Measurements from ENCODE around the gene SELENOS.

SELENOS gene, protein sequence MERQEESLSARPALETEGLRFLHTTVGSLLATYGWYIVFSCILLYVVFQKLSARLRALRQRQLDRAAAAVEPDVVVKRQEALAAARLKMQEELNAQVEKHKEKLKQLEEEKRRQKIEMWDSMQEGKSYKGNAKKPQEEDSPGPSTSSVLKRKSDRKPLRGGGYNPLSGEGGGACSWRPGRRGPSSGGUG

DNA sequence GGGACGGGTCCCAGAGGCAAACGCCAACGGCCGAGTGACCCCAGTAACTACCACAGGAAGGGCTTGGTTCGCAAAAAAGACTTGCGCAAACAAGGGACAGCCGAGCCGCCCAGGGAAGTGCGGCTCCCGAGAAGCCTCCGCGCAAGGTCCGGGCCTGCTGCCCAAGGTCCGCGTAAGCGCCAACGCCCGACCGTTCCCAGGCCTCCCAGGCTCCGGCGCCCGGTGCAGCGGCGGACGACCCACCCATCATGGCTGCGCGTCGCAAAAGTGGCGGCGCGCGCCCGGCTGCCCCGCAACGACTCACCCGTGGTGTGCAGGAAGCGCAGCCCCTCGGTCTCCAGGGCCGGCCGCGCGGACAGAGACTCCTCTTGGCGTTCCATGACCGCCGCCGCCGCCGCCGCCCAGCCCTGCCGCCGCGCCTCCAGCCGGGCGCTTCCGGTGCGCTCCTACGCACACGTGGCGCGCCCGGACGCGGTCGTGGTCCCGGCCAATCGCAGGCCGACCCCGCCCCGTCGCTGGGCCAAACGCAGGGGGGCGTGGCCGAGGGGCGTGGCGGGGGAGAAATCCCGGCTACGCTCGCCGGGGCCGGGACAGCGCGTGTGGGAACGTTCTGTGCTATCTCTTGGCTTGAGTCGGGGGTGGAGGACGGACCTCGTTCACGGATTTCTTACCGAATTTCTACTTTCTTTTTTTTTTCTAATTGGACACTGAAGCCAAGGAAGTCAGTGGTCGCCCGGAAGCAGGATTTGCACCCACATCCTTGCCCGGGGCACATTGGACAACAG lies at the start of gene SELENOS:
SELENOS (minus strand) TSS at position 448 of the 785 bp plus-strand sequence; CDS start at position 380, 68 bp downstream.
- peak; percentile 90 for DNase-seq (ENCODE audit: low spot score)

DNA sequence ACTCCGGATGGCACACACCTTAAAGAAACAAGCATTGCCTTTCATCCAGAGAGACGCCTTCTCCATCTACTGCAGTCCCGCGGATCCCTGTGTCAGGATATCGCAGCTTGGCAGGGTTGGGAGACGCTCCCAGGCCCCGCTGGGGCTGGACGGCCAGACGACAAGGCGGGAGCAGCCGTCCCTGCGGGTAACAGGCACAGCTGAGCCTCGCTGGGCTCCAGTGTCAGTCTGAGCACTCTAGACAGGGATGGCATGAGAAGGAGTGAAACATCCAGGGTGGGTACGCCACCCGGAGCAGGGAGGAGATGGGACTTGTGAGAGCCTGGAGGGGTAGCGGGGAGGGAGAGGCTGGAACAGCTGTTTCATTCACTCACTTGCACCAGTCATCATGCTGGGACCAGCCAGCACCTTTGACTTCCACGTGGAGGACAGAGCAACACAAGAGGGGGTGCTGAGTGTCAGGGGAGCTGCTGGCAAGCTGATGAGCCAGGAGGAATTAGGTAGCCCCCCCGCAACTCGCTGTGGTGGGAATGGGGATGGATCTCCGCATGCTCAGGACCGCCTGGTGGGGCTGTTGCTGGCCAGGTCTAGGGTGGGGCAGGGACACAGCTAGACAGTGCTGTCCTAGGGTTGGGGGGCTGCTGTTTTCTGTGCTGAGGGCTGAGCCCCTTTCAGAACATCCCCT lies 49.3 kb upstream of the SELENOS start:
- no peak for DNase-seq (ENCODE audit: low spot score)

DNA sequence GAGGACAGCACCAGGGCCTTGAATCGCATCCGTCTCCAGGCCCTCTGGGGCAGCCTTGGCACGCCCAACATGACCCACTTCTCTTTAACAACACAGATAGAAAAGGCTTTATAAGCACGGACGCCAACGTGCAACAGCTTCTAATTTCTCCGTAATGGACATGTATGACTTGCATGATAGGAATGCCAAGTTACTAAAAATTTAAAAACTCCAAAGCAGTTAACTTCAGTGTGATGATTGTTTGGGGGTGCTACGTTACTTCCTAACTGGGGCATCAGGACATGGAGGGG lies 48.7 kb upstream of the SELENOS start:
- DNase-seq (ENCODE audit: low spot score): no peak

- no peak for DNase-seq (ENCODE audit: low spot score)
Observed at GRCh38 chr15:101325263-101326025, 48.2 kb upstream of the SELENOS start.

DNA sequence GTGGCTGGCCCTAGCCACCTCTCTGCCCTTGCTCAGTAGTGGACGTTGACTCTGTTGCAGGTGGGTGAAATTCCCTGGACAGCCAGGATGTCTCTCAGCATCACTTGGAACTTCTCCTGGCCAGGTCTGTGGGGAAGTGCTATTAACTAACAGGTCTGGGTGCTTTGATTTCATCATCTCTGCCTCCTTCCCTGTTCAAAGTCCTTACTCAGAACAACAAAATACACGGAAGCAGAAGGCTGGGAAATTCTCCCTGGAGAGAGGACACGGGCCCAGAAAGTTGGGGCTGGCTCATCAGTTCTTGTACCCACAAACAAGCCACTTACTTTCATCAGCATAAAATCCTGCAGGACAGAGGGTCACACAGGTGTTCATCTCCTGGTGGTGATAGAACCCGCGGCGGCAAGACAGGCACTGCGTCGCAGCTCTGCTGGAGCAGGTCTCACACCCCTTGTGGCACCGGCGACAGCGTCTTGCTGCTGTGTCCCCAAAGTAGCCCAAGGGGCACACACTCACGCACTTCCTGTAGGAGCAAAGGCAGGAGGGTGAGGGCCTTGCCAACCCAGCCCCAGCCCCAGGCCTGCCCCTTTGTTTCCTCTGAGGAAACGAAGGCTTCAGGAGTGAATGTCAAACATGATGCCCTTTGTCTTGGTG lies 47.4 kb upstream of the SELENOS start:
- DNase-seq (ENCODE audit: low spot score): no peak

DNA sequence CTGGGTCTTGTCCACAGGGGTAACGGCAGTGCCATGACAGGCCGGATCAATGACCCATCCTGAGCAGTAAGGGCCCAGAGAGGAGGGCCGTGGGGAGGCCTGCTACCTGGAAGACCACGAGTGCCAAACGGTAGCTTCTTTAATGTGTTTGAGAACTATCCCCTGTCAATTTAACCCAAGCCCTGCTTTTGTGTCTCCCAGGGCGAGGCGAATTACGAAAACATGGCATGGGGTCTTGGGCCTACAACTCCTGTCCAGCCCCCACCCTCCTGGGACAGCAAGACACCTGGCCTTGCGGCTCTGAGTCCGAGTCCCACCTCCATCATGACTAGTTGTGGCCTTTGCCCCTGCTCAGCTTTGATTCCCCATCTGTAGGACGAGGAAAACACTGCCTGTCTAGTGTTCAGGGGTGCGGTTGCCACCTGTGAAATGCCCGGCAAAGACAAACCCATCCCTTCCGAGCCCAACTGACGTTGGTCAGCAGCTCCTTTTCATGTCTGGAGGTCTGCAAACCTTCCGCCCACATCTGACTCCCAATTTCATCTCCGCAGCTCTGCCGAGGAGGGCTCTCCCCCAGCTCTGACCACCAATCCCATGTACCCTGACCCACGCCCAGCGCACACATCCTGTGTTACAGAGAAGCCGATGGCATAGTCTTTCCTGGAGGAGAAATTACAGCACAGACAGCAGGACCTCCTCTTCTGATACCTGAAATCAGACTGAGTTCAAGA lies 46.7 kb upstream of the SELENOS start:
- no peak for DNase-seq (ENCODE audit: low spot score)

DNA sequence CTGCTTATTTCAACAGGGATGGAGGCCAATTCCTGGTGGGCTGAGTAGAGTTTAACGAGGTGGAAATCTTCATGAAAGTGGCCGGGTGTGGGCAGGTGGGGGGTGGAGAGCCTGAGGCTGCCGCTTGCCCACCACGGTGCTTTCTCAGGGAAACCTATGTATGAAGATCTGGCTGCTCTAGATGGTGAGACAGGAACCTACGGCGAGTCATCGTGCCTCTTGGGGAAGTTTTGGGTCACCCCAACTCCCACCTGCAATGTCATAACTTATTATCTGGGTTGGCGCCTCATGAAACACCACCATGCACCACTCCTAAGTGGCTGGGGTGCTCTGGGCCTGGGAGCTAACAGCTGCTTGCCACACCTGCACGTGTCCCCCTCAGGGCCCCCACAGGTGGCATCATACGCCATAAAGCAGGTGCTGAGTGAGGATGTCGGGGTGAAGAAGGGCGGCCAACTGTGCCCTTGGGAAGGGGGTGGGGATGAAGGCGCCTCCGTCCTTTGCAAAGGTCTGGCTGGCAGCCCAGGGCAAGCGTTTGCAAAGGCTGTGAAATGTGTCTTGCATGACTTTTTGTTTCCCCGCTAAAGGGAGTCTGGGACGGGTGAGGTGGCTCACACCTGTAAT lies 45.7 kb upstream of the SELENOS start:
- no peak for DNase-seq (ENCODE audit: low spot score)

GRCh38 chr15:101322016-101322695 lies 44.9 kb upstream of the SELENOS start:
- no peak for DNase-seq (ENCODE audit: low spot score)

- no peak for DNase-seq (ENCODE audit: low spot score)
Observed at GRCh38 chr15:101320501-101321052, 43.3 kb upstream of the SELENOS start.

- no peak for DNase-seq (ENCODE audit: low spot score)
Observed at GRCh38 chr15:101318839-101319238, 41.6 kb upstream of the SELENOS start.

DNA sequence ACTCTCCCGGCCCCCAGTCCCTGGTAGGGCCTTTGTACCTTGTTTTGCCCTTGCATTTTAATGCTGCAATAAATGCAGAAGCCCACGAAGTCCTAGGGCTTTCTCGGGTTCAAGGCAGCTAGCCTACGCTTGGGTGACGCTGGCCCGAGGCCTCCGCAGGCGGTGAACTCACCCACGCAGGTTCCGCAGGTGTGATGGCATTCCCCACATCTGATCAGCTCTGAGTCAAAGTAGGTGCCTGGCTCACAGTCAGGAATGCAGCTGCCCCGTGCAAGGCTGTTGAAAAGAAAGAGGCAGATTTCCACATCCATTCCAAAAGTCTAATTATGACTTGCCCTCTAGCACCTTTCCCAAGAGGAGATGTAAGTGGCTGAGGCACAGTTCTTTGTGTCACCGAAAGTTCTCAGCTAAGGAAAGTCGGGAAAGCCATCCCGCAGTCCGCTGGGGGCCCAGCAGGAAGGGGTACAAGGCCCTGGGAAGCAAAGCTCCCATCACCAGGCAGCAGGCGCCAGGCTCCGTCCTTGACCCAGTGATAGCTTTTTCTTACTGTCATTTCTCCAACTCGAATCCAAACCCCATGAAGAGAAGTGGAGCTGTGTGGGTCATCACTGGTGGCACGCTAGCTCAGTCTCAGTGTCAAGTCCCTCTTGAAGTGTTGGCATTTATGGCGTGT lies 41.0 kb upstream of the SELENOS start:
- DNase-seq (ENCODE audit: low spot score): no peak

DNA sequence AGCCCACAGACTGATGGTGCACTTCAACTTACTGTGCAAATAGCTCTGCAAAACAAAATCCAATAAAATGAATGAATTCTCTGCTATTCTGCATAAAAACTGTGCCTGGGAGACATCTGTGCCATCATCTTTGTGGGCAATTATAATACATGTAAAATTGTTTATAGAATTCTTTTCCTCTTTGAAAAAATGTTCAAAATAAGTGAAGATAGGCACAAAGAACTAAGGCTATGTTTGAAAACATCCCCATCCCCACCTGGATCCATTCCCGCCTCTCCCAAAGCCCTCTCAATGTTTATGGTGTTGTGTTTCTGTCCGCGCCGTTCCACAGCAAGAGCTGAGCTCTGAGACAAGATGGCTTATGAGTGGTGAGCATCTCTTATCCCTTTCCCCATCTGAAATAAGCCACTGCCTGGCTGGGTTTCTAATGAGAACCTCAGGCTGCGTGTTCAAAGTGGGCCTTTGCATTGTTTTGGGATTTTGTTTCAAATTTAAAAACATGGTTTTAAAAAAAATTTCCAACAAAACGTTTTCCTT lies 40.1 kb upstream of the SELENOS start:
- DNase-seq (ENCODE audit: low spot score): no peak

DNA sequence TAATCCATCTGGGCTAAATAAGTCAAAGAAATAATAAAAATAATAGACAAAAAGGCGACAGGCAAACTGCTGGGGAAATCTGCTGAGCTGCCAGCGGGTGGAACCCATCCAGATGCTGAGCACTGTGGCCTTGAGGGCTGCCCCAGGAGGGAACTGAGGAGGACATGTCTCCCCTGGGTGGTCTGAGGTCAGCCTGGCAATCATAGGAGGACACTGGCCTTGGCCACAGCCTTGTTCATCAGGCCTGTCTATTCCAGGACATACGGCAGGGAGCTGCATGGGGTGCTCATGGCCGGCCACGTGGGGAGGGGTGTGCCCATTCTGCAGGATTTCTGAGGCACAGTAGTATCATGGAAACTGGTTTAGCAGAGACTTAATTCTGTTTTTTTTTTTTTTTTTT lies 39.2 kb upstream of the SELENOS start:
- no peak for DNase-seq (ENCODE audit: low spot score)

- DNase-seq (ENCODE audit: low spot score): no peak
Observed at GRCh38 chr15:101315736-101316135, 38.5 kb upstream of the SELENOS start.

DNA sequence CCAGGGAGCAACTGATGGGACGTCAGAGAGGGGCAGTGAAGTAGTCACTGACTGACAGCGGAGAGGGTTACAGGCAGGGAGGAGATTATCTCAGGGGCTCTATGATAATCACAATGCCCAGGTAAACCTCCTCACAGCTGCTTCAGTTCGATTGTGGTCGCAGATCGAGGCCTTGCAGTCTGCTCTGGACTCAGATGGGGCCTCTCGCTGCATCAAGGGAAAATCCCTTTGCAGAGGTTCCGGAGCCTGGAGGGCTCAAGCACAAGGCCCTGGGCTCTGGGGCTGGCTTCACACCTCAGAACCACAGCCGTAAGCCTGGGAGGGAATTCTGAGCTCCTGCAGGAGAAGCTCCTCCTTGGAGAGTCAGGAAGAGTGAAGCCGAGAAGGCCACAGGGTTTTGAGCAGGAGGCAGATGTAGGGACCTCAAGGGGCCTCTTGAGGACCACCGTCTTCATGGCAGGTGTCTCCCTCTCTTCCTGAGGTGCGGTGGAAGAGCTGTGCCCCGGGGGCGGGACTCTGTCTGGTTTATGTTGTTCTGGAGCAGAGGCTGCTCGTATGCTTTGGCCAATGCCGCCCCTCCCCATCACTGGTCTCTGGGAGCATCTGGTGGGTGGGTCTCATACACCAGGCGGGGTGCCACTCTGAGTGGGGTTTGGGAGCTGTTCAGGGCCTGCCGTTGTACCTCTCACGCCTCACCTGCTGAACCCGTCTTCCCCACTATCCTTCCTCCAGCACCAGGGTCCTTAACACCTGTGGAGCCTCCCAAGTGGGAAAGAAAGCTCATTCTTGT lies 37.2 kb upstream of the SELENOS start:
- DNase-seq (ENCODE audit: low spot score): no peak

DNA sequence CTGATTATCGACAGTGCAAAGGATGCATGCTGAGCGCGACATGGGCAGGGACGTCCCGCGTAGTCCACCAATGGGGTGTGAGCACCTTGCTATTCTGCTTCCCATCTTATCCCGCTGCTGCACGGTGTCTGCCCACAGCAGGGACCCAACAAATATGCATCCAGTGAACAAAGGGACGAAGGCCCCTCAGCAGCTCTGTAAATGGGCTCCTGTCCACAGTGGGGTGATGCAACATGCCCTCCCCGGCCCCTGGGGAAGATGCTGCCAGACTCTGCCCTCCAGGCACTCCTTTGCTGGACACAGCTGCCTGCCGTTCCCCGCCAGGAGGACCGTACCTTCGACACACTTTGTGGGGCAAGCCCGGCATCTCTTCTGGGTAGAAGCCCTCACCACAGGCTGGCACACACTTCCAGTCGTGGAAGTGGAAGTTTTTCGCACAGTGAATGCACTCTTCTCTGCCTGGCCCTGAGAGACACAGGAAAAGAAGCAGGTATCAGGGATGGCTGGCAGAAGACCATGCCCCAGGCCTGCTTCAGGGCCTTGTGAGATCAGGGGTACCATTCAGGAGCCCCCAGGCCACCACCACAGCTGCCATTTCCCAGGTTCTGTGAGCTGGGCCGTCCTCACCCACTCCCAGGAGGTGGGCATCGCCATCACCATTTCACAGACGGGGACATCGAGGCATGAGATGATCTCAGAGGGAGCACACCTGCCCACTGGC lies 35.9 kb upstream of the SELENOS start:
- no peak for DNase-seq (ENCODE audit: low spot score)

DNA sequence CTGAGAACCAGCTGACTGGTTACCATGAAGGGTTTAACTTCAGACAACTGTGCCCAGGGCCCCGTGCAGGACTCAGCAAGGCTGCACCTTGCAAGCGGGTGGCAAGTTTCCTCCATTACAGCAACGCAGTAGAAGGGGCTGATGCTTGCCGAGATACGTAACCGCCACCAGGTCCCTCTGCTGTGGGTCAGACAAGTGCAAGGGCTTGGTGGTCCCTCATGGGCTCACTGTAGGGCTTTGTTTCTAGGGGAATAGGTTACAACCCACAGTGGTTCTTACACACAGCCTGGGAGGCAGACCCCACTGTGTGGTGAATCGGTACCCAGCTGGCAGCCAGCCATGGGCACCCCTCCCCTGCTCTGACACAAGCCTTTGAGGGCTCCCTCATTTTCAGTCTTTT lies 33.2 kb upstream of the SELENOS start:
- no peak for DNase-seq (ENCODE audit: low spot score)

DNA sequence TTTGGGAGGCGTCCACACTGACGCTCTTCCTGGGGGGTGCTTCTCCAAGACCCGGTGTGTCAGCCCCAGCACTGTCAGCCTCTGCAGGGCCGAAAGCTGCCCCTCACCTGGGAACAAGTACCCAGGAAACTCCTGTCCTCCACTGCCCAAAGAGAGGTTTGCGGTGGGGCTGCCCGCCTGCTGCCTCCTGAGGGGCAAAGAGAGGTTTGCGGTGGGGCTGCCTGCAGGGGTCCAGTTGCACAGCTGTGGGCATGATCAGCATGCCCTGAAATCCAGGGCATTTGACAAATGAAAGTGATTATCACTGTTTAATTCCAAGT lies 32.8 kb upstream of the SELENOS start:
- no peak for DNase-seq (ENCODE audit: low spot score)
